Stimulated activated CD8-positive, alpha-beta memory T cell treated with anti-CD3 and anti-CD28 coated beads, Interleukin-15, amount 100 ng/mL, for 4 hours (primary cell): ENCODE measurements around the gene DOCK10.

Experiments used
- DNase-seq, 2 donors: peaks; one replicate each; pipeline ENCODE4 v3.0.0-alpha.2; 2020; ENCODE audit warnings: low read depth in 2 of 2

Gene DOCK10

GRCh38 chr2:224837066-224837465 is 205.2 kb downstream of the DOCK10 start:
- DNase-seq = no peak

- DNase-seq = no peak
These were observed 206.0 kb downstream of the DOCK10 start for GRCh38 chr2:224836263-224836662.

- DNase-seq = no peak
These were observed 206.9 kb downstream of the DOCK10 start for GRCh38 chr2:224835405-224835804.

GRCh38 chr2:224833986-224834385 is 208.3 kb downstream of the DOCK10 start:
- DNase-seq = no peak

GRCh38 chr2:224832207-224832606 is 210.1 kb downstream of the DOCK10 start:
- no peak for DNase-seq

- DNase-seq = no peak
These were observed 210.7 kb downstream of the DOCK10 start for GRCh38 chr2:224831530-224831929.

- no peak for DNase-seq
These were observed 221.8 kb downstream of the DOCK10 start for GRCh38 chr2:224820283-224820991.

- no peak for DNase-seq
These were observed 223.2 kb downstream of the DOCK10 start for GRCh38 chr2:224819075-224819474.

- no peak for DNase-seq
These were observed 224.6 kb downstream of the DOCK10 start for GRCh38 chr2:224817676-224818075.

- no peak for DNase-seq
These were observed 225.5 kb downstream of the DOCK10 start for GRCh38 chr2:224816816-224817215.

GRCh38 chr2:224813578-224813977 is 228.7 kb downstream of the DOCK10 start:
- no peak for DNase-seq

GRCh38 chr2:224807153-224807964 is 234.9 kb downstream of the DOCK10 start:
- no peak for DNase-seq

- DNase-seq = no peak
These were observed 238.3 kb downstream of the DOCK10 start for GRCh38 chr2:224803930-224804329.

- DNase-seq = no peak
These were observed 239.9 kb downstream of the DOCK10 start for GRCh38 chr2:224802407-224802806.

- no peak for DNase-seq
These were observed 240.9 kb downstream of the DOCK10 start for GRCh38 chr2:224801360-224801759.

- DNase-seq = no peak
These were observed 242.6 kb downstream of the DOCK10 start for GRCh38 chr2:224799691-224800090.

GRCh38 chr2:224798180-224798579 is 244.1 kb downstream of the DOCK10 start:
- no peak for DNase-seq

- no peak for DNase-seq
These were observed 245.5 kb downstream of the DOCK10 start for GRCh38 chr2:224796695-224797305.

- no peak for DNase-seq
These were observed 248.3 kb downstream of the DOCK10 start for GRCh38 chr2:224793946-224794345.

GRCh38 chr2:224786848-224787247 is 255.4 kb downstream of the DOCK10 start:
- no peak for DNase-seq

GRCh38 chr2:224781400-224781799 is 260.9 kb downstream of the DOCK10 start:
- no peak for DNase-seq

- DNase-seq = no peak
These were observed 261.4 kb downstream of the DOCK10 start for GRCh38 chr2:224780823-224781222.

- no peak for DNase-seq
These were observed 262.2 kb downstream of the DOCK10 start for GRCh38 chr2:224780106-224780505.
